SIG-M5 (cell line): ENCODE data around the gene GDI1.

ENCODE experiments used
- DNase-seq: peaks from one replicate; lab custom pipeline; 2025; lab: John Stamatoyannopoulos, UW

GDI1 gene

DNA sequence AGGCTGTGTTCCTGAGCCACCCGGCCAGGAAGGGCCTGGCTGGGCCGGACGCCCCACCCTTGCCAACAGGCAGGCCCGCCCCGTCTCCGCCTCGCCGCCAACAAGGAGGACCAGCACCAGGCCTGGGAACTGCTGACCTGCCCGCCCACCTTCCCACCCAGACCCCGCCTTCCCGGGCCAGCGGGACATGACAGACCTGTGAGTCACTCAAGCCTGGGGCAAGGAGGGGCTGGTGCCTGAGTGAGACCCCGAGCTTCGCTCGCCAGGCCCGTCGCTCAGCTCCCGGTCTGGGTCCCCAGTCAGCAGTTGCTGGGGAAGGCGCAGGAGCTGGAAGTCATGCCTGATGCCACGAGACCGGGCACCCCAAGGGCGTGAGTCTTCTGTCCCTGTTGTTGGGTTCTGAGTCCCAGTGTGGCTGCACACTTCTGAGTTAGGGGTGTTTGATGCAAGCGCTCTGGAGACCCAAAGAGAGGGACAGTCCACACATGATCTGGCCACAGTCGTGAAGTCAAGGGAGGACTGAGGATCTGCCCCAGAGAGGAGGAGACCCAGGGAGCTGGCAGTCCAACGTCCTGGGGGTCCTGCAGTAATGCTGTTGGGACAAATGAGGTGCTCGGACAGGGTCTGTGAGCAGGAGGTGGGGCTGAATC, 27.6 kb upstream of the GDI1 start, which contains the start of gene DNASE1L1:
Gene DNASE1L1, minus strand, starts transcription at position 33 of the 650 bp plus-strand sequence. CDS start 3,686 bp downstream, outside the sequence.
- DNase-seq: no peak

- DNase-seq: no peak
Observed at GRCh38 chrX:154411981-154412340, 25.0 kb upstream of the GDI1 start.

GRCh38 chrX:154412468-154412867, 24.5 kb upstream of the GDI1 start:
- DNase-seq: no peak

- DNase-seq: no peak
Observed at GRCh38 chrX:154413142-154413541, 23.8 kb upstream of the GDI1 start.

DNA sequence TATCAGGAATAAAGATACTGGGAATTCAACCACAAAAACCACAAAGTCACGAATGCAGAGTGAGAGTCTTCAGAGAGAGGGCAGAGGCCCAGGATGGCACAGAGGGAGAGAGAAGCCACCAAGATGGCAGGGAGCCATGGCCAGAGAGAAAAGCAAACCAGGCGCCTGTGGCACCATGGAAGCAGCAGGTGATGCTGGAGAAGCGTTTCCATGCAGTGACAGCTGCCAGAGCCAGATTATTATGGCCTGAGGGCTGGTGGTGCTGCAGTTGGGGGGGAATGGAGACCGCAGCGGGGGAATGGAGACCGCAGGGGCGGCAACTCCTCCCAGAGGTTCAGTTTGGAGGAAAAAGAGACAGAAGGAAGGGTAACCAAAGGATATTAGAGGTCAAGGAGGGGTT, 19.8 kb upstream of the GDI1 start:
- DNase-seq: no peak

- no peak for DNase-seq
Observed at GRCh38 chrX:154419189-154419588, 17.8 kb upstream of the GDI1 start.

GRCh38 chrX:154419688-154420401, 17.1 kb upstream of the GDI1 start:
- no peak for DNase-seq

DNA sequence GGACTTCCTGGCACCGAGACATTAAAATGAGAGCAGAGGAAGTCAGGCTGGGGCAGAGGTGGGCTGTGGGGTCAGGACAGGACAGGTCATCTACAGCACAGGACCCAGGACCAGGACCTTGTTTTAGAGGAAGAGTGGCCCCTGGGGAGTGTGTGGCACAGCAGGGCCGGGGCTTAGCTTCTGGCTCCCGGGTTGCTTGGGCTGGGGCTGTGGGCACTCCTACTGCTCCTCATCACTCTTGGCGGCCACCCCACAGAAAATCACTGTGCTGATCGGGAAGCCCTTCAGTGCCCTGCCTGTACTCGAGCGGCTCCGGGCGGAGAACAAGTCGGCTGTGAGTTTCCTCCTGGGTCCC, 16.6 kb upstream of the GDI1 start:
- no peak for DNase-seq

- DNase-seq: peak; percentile 1
Observed at GRCh38 chrX:154426916-154427770, 9.8 kb upstream of the GDI1 start.

- DNase-seq: peak; percentile 55
Observed at GRCh38 chrX:154428176-154429171, 8.5 kb upstream of the GDI1 start, which contains the start of gene ATP6AP1. Gene ATP6AP1 (plus strand): TSS chrX:154428677. CDS start chrX:154428693, 16 bp downstream.

- DNase-seq: no peak
Observed at GRCh38 chrX:154429711-154430110, 7.2 kb upstream of the GDI1 start.

DNA sequence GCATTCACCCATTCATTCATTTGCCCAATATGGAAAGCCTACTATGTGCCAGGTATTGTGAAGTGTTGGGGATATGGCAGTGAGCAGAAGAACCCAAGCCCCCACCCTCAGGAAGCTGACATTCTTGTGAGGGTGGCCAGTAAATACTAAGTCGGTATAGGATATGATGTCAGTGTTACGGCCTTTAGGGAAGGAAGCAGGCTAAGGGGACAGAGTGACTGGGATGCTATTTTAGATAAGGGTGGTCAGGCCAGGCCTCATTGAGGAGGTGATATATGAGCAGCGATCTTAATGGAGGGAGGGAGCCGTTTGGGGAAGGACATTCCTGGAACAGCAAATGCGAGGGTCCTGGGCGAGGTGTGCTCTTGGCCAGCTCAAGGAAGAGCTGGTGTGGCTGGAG, 6.5 kb upstream of the GDI1 start:
- no peak for DNase-seq

GRCh38 chrX:154430916-154431315, 6.0 kb upstream of the GDI1 start:
- no peak for DNase-seq

DNA sequence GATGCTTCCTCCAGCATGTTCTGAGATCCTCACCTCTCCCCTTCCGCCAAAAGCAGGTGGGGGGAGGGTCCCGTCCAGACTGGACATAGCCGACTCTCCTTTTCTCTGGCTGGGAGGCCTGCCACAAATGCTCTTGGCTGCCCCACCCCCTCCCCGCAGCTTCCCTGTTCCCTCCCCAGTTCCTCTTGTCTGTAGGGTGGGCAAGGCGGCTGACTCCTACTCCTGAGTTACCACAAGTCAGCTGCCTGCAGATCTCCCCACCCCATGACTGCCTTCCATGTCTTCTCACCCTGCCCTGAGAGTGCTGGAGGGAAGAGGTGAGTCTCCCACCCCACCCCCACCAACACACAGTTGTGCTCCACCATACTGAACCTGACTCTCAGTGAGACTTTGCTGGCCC, 5.6 kb upstream of the GDI1 start:
- no peak for DNase-seq

- no peak for DNase-seq
Observed at GRCh38 chrX:154432210-154432609, 4.7 kb upstream of the GDI1 start.

- no peak for DNase-seq
Observed at GRCh38 chrX:154433605-154434004, 3.3 kb upstream of the GDI1 start.

- no peak for DNase-seq
Observed at GRCh38 chrX:154434394-154435168, 2.4 kb upstream of the GDI1 start.

DNA sequence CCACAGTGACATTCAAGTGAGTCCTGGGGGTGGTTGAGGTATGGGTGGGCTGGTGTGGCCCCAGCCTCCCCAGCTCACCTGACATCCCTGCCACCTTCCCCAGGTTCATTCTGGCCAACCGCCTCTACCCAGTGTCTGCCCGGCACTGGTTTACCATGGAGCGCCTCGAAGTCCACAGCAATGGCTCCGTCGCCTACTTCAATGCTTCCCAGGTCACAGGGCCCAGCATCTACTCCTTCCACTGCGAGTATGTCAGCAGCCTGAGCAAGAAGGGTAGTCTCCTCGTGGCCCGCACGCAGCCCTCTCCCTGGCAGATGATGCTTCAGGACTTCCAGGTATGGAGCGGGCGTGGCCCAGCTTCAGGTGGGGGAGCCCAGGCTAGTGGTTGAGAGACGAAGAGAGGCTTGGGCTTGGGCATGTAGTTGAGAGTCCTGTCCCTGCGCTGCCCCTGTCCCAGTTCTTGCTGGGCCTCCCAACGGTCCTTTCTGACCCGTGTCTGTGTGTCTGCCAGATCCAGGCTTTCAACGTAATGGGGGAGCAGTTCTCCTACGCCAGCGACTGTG, 1.7 kb upstream of the GDI1 start:
- no peak for DNase-seq

DNA sequence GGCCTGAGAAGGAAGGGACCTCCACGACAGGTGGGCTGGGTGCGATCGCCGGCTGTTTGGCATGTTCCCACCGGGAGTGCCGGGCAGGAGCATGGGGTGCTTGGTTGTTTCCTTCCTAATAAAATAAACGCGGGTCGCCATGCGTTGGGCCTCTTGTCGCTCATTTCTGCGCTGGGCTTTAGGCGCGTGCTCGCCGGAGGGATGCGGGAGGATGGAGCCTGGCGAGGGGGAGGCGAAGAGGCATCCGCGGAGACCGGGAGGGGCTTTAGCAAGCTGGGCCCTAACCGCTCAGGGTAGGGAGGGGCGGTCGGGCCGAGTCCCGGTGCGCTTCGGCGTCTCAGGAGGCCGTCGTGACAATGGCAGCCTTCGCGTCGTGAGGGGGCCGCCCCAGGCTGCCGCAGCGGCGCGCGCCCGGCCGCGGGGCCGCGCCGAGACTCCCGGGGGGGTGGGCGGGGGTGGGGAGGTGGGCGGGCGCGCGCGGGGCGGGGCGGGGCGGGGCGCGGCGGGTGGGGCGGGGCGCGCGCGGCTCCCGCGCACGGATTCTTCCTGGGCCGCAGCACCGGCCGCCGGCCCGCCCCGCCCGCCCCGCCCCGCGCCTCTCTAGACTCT, 476 bp upstream of the GDI1 start:
- DNase-seq: no peak
